LNCaP clone FGC (cell line): ENCODE data around the gene HS2ST1.
A peak's percentile ranks its signal among the peaks of the same experiment; 100 is the strongest.
"Not testable (repeated sequence)": the region's sequence is repeated elsewhere in the genome, so short reads cannot be mapped to it uniquely, and the experiment has no call there.

ENCODE experiments used
- DNase-seq: peaks from one replicate; pipeline ENCODE4 v3.0.0-alpha.2; 2011; ENCODE audit warnings: low read depth
- H3K4me3 ChIP-seq: 2 replicates; pipeline ENCODE4 v1.5.1; 2011; ENCODE audit warnings: mild to moderate bottlenecking, low read depth, low read length, control low read depth
- CTCF ChIP-seq: IDR thresholded peaks from 2 replicates; pipeline ENCODE4 v1.5.1; 2012; ENCODE audit warnings: mild to moderate bottlenecking; ENCODE audit not compliant: control insufficient read depth, insufficient read depth; ENCODE audit errors: extremely low read depth

HS2ST1 gene

GRCh38 chr1:87017998-87018672 is 103.7 kb downstream of the HS2ST1 start:
- TF ChIP-seq CTCF: no peak
- H3K4me3 ChIP-seq: no peak overlapping the region
- peak; percentile 97 for DNase-seq

- no peak overlapping the region for H3K4me3 ChIP-seq
- DNase-seq: no peak
- no peak for TF ChIP-seq CTCF
Measured at GRCh38 chr1:87023326-87023725, 108.9 kb downstream of the HS2ST1 start.

- no peak overlapping the region for H3K4me3 ChIP-seq
- DNase-seq: peak; percentile 49
- TF ChIP-seq CTCF: peak; percentile 90
Measured at GRCh38 chr1:87024936-87025540, 110.6 kb downstream of the HS2ST1 start.

- DNase-seq: not testable (repeated sequence)
Measured at GRCh38 chr1:87027561-87027960, 113.1 kb downstream of the HS2ST1 start.

GRCh38 chr1:87028576-87028975 is 114.1 kb downstream of the HS2ST1 start:
- no peak for TF ChIP-seq CTCF
- no peak for DNase-seq
- H3K4me3 ChIP-seq: no peak overlapping the region

More at GRCh38 chr1:87027561-87027960, 113.1 kb downstream of the HS2ST1 start:
- H3K4me3 ChIP-seq: not testable (repeated sequence)

- TF ChIP-seq CTCF: no peak
- no peak overlapping the region for H3K4me3 ChIP-seq
- DNase-seq: no peak
Measured at GRCh38 chr1:87030740-87031690, 116.6 kb downstream of the HS2ST1 start.

- DNase-seq: no peak
- no peak for TF ChIP-seq CTCF
- H3K4me3 ChIP-seq: no peak overlapping the region
Measured at GRCh38 chr1:87034351-87034750, 119.9 kb downstream of the HS2ST1 start.
